Fibroblast of pulmonary artery (primary cell): ENCODE measurements around the gene TCHHL1.
A peak's percentile ranks its signal among the peaks of the same experiment; 100 is the strongest.

Experiments used
- DNase-seq: peaks from one replicate; pipeline ENCODE4 v3.0.0-alpha.2; 2010; ENCODE audit warnings: low read depth
- H3K4me3 ChIP-seq: replicated peaks from 2 replicates; pipeline ENCODE4 v1.5.1; 2011; ENCODE audit warnings: low read depth, mild to moderate bottlenecking, control low read depth, low read length, moderate library complexity
- CTCF ChIP-seq: IDR thresholded peaks from 2 replicates; pipeline ENCODE4 v1.5.1; 2011; ENCODE audit warnings: mild to moderate bottlenecking, control low read depth, low read length, inconsistent platforms; ENCODE audit errors: missing control alignments

TCHHL1 gene

GRCh38 chr1:152049291-152050083 lies 39.4 kb downstream of the TCHHL1 start:
- DNase-seq = peak; percentile 88
- no peak overlapping the region for H3K4me3 ChIP-seq
- TF ChIP-seq CTCF = no peak

GRCh38 chr1:152048416-152049009 lies 40.4 kb downstream of the TCHHL1 start:
- TF ChIP-seq CTCF = no peak
- DNase-seq = no peak
- H3K4me3 ChIP-seq = peak overlapping the region; percentile 10

GRCh38 chr1:152047730-152048415 lies 41.0 kb downstream of the TCHHL1 start:
- peak; percentile 99 for DNase-seq
- peak overlapping the region; percentile 40 for H3K4me3 ChIP-seq
- TF ChIP-seq CTCF = peak; percentile 71

GRCh38 chr1:152047413-152047729 lies 41.5 kb downstream of the TCHHL1 start:
- TF ChIP-seq CTCF = no peak
- peak overlapping the region; percentile 40 for H3K4me3 ChIP-seq
- no peak for DNase-seq

DNA sequence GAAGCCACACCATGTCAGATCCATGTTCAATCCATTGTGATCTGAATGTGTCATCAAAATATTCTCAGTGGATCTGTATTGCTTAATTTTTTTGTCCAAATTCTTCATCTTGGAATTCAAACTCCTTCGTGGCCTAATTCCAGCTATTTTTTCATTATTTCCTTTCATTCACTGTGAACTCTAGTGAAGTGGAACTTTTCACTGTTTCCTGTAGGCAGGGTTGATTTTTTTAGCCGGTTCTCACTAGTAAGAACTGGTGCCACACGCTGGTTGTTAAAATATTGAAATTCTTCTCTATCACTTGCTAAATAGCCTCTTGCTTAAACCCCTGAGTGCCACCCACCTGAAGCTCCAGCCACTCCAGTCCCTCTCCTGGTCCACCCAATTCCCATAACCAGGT lies 44.5 kb downstream of the TCHHL1 start:
- H3K4me3 ChIP-seq = no peak overlapping the region
- TF ChIP-seq CTCF = no peak
- DNase-seq = peak; percentile 64

- TF ChIP-seq CTCF = no peak
- DNase-seq = no peak
- H3K4me3 ChIP-seq = no peak overlapping the region
These were observed 45.0 kb downstream of the TCHHL1 start for GRCh38 chr1:152043870-152044269.
